Cerebellar nuclear complex (tissue), 1 donor: ENCODE results near the gene SLC28A3.

Source experiments
- DNase-seq, 2 experiments: peaks; one replicate each; lab custom pipeline; 2025; lab: John Stamatoyannopoulos, UW

Gene SLC28A3

DNA sequence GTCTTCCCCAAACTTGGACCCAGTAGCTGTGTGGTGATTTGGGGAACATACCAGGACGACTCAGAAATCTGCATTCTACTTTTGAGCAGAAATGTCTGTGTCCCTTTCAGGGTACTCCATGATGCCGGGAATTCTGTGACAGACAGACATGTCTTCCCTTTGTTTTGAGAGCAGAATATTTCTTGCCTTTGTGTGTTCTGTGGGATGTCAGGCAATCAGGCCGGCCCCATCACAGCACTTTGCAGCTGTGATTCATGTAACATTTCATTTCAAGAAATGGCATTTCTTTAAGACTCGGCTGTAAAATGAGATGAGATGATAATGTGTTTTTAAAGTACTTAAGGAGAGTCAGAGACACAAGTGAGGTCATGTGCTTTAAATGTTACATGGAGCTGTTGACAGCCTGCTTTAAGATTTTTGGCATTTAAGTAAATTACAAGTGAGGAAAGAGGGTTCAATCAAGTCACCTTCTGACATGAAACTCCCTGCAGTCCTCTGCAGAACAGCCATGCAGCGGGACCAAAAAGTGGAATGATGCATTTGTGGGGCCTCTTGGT lies 98.7 kb downstream of the SLC28A3 start:
- DNase-seq: no peak

DNA sequence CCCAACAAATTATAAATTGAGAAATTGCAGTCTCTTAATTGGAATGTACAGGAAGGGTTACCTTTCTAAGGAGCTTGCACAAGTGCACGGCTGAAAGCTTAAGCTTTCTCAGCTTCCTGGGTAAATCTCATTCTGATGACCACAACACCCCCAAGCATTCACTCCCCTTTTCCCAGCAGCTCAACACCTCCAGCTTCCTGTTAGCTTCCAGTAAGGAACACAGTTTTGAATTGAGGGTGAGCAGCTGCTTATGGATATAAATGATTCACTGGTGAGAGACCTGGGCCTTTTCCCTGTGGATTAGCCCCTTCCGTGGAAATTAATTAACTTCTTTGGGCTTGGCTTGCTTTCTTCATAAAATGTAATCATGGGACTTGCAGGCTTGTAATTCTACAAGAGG lies 101.2 kb downstream of the SLC28A3 start:
- DNase-seq: no peak

DNA sequence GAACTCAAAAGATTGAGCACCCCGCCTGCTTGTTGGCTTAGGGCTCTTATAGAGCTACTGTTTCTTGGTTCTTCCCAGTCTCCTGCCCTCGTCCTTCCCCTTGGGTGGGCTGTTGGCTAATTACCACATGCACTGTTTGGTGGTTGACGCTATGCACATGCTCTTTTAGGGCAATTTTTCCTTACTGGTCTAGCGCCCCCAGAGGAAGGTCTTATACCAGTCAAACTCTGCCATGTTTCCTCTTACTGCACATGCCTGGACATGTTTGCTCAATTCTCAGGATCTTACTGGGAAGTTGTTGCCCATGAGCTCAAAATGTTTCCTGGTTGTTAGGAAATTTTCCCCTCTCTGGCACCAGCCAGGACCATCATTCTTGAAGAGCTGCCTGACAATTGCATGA lies 101.9 kb downstream of the SLC28A3 start:
- DNase-seq: no peak

DNA sequence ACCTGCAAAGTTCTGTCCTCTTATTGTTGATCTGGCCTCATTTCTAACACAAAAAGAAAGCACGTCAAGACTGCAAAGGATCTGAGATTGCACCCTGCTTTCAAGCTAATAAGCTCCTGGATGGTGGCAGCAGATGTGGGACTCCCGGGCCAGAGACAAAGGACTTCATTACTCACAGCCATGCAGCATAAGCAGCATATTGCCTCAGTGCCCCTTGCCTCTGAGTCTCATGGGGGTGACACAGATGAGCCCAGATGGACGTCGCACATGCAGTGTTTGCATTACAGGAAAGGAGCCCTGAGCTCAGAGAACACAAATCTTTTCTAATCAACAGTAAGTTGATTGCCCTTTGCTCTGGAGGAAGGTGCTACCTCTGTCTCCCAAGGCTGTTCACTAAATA lies 105.0 kb downstream of the SLC28A3 start:
- DNase-seq: no peak

DNA sequence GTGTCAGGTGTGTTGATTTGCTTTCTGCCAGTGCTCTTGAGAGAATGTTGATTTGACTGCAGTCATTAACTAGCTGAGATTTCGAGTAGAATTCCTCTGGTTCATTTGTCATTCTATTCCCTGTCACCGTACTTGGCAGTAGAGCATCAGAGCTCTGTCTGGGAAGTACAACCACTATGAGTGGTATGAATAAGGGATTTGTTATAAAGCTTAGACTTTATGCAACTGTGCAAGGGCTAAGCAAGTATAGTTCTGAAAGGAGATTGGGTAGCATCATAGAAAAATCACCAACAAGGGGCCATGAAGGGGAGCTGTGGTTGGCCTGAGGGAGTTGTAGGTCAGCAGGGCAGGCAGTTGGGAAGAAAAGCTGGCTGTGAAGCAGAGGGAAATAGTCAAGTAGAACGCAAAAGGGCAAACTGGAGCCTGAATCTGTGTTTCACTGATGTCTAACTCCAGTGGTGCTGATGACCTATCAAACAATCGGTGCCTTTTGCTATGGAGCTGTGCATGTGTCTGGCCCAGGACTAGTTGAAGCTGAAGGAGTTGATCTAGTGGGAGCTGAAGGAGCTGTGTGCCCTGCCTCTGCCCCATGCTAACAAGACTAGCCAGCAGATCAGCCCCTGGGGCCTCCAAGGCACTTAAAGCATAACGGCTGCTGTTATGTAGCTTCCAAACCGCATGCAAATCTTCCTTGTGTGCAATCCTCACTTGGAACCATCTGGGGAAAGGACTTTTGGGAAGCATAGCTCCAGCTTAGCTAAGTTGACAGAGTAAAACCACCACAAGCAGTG lies 110.0 kb downstream of the SLC28A3 start:
- no peak for DNase-seq

DNA sequence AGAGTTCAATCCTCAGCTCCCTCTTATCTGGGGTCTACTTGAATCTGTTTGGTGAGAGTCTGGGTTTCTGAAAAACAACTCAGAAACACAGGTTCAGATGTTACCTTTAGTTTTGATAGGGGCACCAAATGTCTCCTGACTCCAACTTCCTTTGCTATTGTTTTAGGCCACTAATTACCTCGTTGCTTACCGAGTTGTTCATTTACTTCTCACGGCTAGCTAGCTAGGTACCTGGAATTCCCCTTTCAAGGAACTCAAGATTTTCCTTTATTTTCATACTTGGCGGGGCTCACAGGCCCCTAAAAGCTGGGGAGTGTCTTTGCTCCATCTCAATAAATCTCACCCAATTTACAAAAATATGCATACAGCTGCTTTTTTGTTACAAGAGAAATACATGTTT lies 111.4 kb downstream of the SLC28A3 start:
- no peak for DNase-seq

DNA sequence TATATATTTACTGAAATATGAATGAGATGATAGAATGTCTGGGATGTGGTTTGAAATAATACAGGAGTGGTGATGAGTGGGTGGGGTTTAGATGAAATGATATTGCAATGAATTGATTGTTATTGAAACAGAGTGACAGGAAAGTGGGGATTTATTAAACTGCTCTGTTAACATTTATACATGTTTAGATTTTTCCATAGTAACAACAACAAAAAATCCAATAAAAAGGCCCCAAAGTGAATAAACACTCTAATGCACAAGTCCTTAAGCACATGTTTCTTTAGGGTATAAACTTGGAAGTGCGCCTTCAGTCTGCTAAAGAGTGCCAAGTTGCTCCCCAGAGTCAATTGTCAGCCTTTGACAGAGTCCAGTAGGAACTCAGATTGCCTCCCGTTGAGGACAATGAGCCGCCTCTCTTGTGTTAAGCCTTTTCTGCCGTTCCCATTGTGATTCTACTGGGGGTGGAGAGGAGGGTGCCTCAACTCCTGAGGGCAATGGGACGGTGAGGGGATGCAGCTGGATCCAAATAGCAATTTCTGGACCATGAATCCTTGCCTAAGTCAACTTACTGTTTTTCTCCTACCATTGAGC lies 112.3 kb downstream of the SLC28A3 start:
- DNase-seq: no peak

DNA sequence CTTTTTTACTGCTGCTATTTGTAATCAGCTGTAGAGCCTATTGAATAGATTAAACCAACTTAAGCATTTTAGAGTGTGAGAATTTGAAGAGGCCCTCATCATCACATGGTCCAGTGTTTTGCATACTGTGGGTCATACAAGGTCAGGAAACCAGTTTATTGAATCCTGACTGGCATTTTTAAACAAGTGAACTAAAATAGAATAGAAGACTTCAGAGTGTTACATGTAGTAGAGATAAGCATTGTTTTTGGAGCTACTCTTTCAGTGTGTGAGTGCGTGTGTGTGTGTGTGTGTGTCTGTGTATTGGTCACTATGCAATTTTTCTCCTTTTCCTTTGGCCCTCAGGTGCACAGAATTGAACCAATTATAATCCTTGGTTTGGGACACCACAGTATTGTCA lies 114.4 kb downstream of the SLC28A3 start:
- no peak for DNase-seq
